ENCODE results near the gene GATAD1.
A peak's percentile ranks its signal among the peaks of the same experiment; 100 is the strongest.
"Not testable (repeated sequence)": the region's sequence is repeated elsewhere in the genome, so short reads cannot be mapped to it uniquely, and the experiment has no call there.

GATAD1 gene

GRCh38 chr7:92447345-92448204 is at the start of gene GATAD1:
GATAD1 (plus strand) TSS chr7:92447482; CDS start chr7:92447730, 248 bp downstream.
- DNase-seq = peak; percentile 76

- no peak for DNase-seq
These were observed 49.7 kb upstream of the GATAD1 start for GRCh38 chr7:92397542-92397941.

- DNase-seq = no peak
These were observed 47.3 kb upstream of the GATAD1 start for GRCh38 chr7:92400013-92400412.

GRCh38 chr7:92402920-92403759 is 44.1 kb upstream of the GATAD1 start:
- no peak for DNase-seq

- no peak for DNase-seq
These were observed 43.6 kb upstream of the GATAD1 start for GRCh38 chr7:92403760-92404074.

GRCh38 chr7:92404170-92404614 is 43.1 kb upstream of the GATAD1 start:
- peak; percentile 1 for DNase-seq

GRCh38 chr7:92409357-92409756 is 37.9 kb upstream of the GATAD1 start:
- DNase-seq = no peak

GRCh38 chr7:92410162-92410561 is 37.1 kb upstream of the GATAD1 start:
- not testable (repeated sequence) for DNase-seq

GRCh38 chr7:92412745-92413144 is 34.5 kb upstream of the GATAD1 start:
- no peak for DNase-seq

GRCh38 chr7:92413550-92413949 is 33.7 kb upstream of the GATAD1 start:
- DNase-seq = no peak

- no peak for DNase-seq
These were observed 32.1 kb upstream of the GATAD1 start for GRCh38 chr7:92415225-92415624.

- DNase-seq = no peak
These were observed 29.4 kb upstream of the GATAD1 start for GRCh38 chr7:92417913-92418312.

GRCh38 chr7:92421676-92422435 is 25.4 kb upstream of the GATAD1 start:
- DNase-seq = no peak

- DNase-seq = no peak
These were observed 24.4 kb upstream of the GATAD1 start for GRCh38 chr7:92422926-92423325.

- DNase-seq = no peak
These were observed 23.6 kb upstream of the GATAD1 start for GRCh38 chr7:92423710-92424131.

- DNase-seq = no peak
These were observed 21.9 kb upstream of the GATAD1 start for GRCh38 chr7:92425311-92425947.

- DNase-seq = no peak
These were observed 20.1 kb upstream of the GATAD1 start for GRCh38 chr7:92427193-92427592.

- DNase-seq = no peak
These were observed 14.9 kb upstream of the GATAD1 start for GRCh38 chr7:92432299-92432946.

GRCh38 chr7:92433019-92433418 is 14.3 kb upstream of the GATAD1 start:
- no peak for DNase-seq

- no peak for DNase-seq
These were observed 11.7 kb upstream of the GATAD1 start for GRCh38 chr7:92435542-92435941.

- no peak for DNase-seq
These were observed 10.5 kb upstream of the GATAD1 start for GRCh38 chr7:92436612-92437445.

All from stimulated activated naive CD4-positive, alpha-beta T cell treated with Interleukin-2 at 50 U/mL for 16 hours (primary cell).